ENCODE data around the gene PRKAA2. TPM values are rescaled to one million over a fixed set of nuclear protein-coding genes. Genes with fewer than 3 reads are reported as not detected.
A peak's percentile ranks its signal among the peaks of the same experiment; 100 is the strongest.

The PRKAA2 gene
- total RNA-seq, 1 experiment from 2014 or later, result 4.5 TPM

DNA sequence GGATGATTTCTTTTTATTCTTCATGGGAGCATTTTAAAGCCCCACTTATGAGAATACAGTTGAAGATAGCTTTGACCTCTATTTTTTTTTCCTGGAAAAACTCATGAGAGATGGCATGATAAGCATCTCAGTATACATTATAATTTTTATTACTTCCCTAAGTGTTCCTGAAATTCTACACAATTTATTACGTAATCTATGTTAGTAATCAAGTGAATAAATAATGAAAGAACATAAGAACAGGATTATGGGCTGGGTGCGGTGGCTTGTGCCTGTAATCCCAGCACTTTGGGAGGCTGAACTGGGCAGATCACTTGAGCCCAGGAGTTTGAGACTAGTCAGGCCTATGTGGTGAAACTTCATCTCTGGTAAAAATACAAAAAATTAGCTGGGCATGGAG lies 13.2 kb upstream of the PRKAA2 start:
- ChIA-PET POLR2A (ENCODE audit: unreplicated experiment) (no interaction called here), CTCF (no interaction called here)
- Histone ChIP-seq H4K20me1 (ENCODE audit: low read length) (no peaks in the 10 kb centered on the region), H3K4me1 (ENCODE audit: insufficient read depth, low read length) (peaks cover 24% of the 10 kb centered on the region), H3K9me3 (ENCODE audit: low read length) (no peaks in the 10 kb centered on the region), H3K27ac (ENCODE audit: low read length) (no peak overlapping the region), H3K9ac (ENCODE audit: low read length) (no peak overlapping the region), H3K4me3 (ENCODE audit: low read length) (no peak overlapping the region), H2AFZ (ENCODE audit: low read length) (no peak overlapping the region), H3K27me3 (ENCODE audit: low read length) (no peaks in the 10 kb centered on the region), H3K79me2 (ENCODE audit: low read length) (no peaks in the 10 kb centered on the region), H3F3A (ENCODE audit: low read length, unreplicated experiment) (no peaks in the 10 kb centered on the region), H3K9me2 (replicated peaks; ENCODE audit: low read length) (no peaks in the 10 kb centered on the region), H3K4me2 (ENCODE audit: low read length) (no peak overlapping the region), H3K36me3 (ENCODE audit: low read depth, low read length) (no peaks in the 10 kb centered on the region)
- no TSS peak for BruUV-seq (replicated peaks)
- ATAC-seq, result no peak
- no peak for TF ChIP-seq EZH2 (IDR thresholded peaks at IDR 0.05; ENCODE audit: low read length, unreplicated experiment)
- intact Hi-C loops (cut with micrococcal nuclease), result no loop called here
- DNase-seq, result peak; percentile 35

DNA sequence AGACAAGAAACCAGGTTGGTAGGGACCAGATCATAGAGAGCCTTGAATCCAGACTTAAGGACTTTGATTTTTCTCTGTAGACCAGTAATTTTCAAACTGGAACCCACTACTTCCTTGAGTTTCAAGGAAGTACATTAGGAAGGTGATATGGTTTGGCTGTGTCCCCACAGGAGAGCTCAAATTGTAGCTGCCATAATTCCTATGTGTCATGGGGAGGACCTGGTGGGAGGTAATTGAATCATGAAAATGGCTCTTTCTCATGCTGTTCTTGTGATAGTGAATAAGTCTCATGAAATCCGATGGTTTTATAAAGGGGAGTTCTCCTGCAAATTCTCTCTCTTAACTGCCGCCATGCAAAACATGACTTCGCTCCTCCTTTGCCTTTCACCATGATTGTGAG lies 10.1 kb upstream of the PRKAA2 start:
- ATAC-seq, result no peak
- TF ChIP-seq EZH2phosphoT487 (IDR thresholded peaks at IDR 0.05; ENCODE audit: borderline replicate concordance, low read length) (no peak), EZH2 (IDR thresholded peaks at IDR 0.05; ENCODE audit: low read length, unreplicated experiment) (no peak), CTCF (conservative IDR thresholded peaks at IDR 0.05; ENCODE audit: low read depth, low read length) (no peak)

GRCh38 chr1:56638248-56638647 lies 6.9 kb upstream of the PRKAA2 start:
- ChIA-PET CTCF (no interaction called here), POLR2A (ENCODE audit: unreplicated experiment) (no interaction called here)
- ATAC-seq (no peak), DNase-seq (no peak)
- H3K9me2 ChIP-seq (replicated peaks; ENCODE audit: low read length), result no peaks in the 10 kb centered on the region
- no peaks in the 10 kb centered on the region for H3K27me3 ChIP-seq (ENCODE audit: low read length)
- H3K27ac ChIP-seq (ENCODE audit: low read length), result no peak overlapping the region
- H3K4me2 ChIP-seq (ENCODE audit: low read length), result no peak overlapping the region
- peaks cover 5% of the 10 kb centered on the region; the same call in 1 of the 2 replicates for H3K4me1 ChIP-seq (ENCODE audit: insufficient read depth, low read length)
- no peak for TF ChIP-seq CTCF (conservative IDR thresholded peaks at IDR 0.05; ENCODE audit: low read depth, low read length)
- H3K4me3 ChIP-seq (ENCODE audit: low read length), result no peak overlapping the region
- no peaks in the 10 kb centered on the region for H3F3A ChIP-seq (ENCODE audit: low read length, unreplicated experiment)
- intact Hi-C loops (cut with micrococcal nuclease), result no loop called here
- H3K9ac ChIP-seq (ENCODE audit: low read length), result no peak overlapping the region
- no peaks in the 10 kb centered on the region for H4K20me1 ChIP-seq (ENCODE audit: low read length)
- BruUV-seq (replicated peaks), result no TSS peak
- H2AFZ ChIP-seq (ENCODE audit: low read length), result no peak overlapping the region
- no peaks in the 10 kb centered on the region for H3K9me3 ChIP-seq (ENCODE audit: low read length)
- no peaks in the 10 kb centered on the region for H3K36me3 ChIP-seq (ENCODE audit: low read depth, low read length)
- H3K79me2 ChIP-seq (ENCODE audit: low read length), result no peaks in the 10 kb centered on the region

More for the DNA sequence above, 10.1 kb upstream of the PRKAA2 start:
- no peaks in the 10 kb centered on the region for H3K9me3 ChIP-seq (ENCODE audit: low read length)
- H3K9ac ChIP-seq (ENCODE audit: low read length), result no peak overlapping the region
- H3K4me3 ChIP-seq (ENCODE audit: low read length), result no peak overlapping the region
- CTCF ChIA-PET, result no interaction called here
- DNase-seq, result no peak
- no peak overlapping the region for H3K4me2 ChIP-seq (ENCODE audit: low read length)
- BruUV-seq (replicated peaks), result no TSS peak
- POLR2A ChIA-PET (ENCODE audit: unreplicated experiment), result no interaction called here
- H2AFZ ChIP-seq (ENCODE audit: low read length), result no peak overlapping the region
- no peaks in the 10 kb centered on the region for H3K27me3 ChIP-seq (ENCODE audit: low read length)
- H3K9me2 ChIP-seq (replicated peaks; ENCODE audit: low read length), result no peaks in the 10 kb centered on the region
- intact Hi-C loops (cut with micrococcal nuclease), result no loop called here
- no peaks in the 10 kb centered on the region for H3F3A ChIP-seq (ENCODE audit: low read length, unreplicated experiment)
- H3K4me1 ChIP-seq (ENCODE audit: insufficient read depth, low read length), result peaks cover 12% of the 10 kb centered on the region; the same call in 1 of the 2 replicates
- no peaks in the 10 kb centered on the region for H3K36me3 ChIP-seq (ENCODE audit: low read depth, low read length)
- no peaks in the 10 kb centered on the region for H4K20me1 ChIP-seq (ENCODE audit: low read length)
- H3K79me2 ChIP-seq (ENCODE audit: low read length), result no peaks in the 10 kb centered on the region
- H3K27ac ChIP-seq (ENCODE audit: low read length), result no peak overlapping the region
